COLO668 (cell line): ENCODE data around the gene CCDC14.
"Not testable (repeated sequence)": the region's sequence is repeated elsewhere in the genome, so short reads cannot be mapped to it uniquely, and the experiment has no call there.

ENCODE experiments used
- DNase-seq: peaks from one replicate; lab custom pipeline; 2025; ENCODE audit not compliant: unreplicated experiment; lab: John Stamatoyannopoulos, UW

Gene CCDC14

GRCh38 chr3:123960781-123961507 lies at the start of gene CCDC14:
Gene CCDC14 (minus strand): TSS chr3:123961229. CDS start chr3:123961173, 56 bp downstream.
- DNase-seq = peak; percentile 91

- not testable (repeated sequence) for DNase-seq
Measured at GRCh38 chr3:124008321-124008720, 47.3 kb upstream of the CCDC14 start.

- DNase-seq = no peak
Measured at GRCh38 chr3:124007186-124007585, 46.2 kb upstream of the CCDC14 start.

GRCh38 chr3:124002405-124003079 lies 41.5 kb upstream of the CCDC14 start:
- not testable (repeated sequence) for DNase-seq

DNA sequence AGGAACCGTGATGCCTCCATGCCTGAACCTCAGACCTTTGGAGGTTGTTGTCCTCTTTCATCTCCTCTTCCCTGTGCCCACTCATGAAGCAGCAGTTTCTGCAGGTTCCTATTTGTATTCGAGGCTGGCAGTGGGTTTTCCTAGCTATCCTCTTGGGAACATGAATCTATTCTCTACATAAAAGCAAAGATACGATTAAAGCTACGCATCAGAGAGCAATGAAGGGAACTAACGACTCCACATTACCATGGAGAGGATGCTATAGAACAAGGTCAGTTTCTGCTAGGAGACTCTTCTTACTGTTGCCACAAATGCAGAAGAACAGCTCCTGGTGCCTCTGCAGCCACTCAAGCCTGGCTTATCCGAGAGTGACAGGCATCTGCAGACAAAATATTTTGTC lies 40.3 kb upstream of the CCDC14 start:
- DNase-seq = not testable (repeated sequence)

DNA sequence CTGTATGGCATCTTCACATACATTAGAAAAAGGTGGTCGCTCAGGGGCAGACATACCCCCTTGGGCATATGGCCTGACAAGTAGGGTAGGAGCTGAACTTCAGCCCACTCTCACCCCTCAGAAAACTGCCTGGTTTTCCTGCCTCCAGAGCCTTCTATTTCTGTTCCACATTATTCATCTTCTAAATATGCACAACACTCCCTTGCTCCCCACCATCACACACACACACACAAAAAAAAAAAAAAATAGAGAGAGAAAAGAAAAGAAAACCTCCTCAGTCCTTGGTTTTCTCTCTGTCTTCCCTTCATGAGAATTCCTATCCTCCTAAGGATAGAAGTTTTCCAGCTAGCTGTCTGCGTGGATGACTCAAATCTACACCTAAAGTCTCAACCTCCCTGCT lies 36.5 kb upstream of the CCDC14 start:
- no peak for DNase-seq

DNA sequence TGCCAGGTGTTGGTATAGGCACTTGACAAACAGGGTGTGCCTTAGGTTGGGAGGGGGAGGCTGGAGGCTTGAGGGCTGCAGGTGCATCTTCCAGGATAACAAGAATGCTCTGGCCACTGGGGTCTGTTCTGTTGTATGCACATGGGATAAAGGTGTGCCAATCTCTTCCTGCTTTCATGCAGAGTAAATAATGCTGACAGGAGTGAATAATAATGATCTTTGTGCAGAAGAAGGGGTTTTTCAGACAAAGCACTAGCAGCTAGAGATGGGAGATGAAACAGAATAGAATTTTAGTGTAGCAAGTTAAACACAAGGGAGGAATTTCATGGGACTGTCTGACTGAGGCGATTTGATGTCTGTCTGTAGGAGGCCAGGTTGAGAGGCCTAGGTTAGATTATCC lies 32.8 kb upstream of the CCDC14 start:
- DNase-seq = peak; percentile 71

DNA sequence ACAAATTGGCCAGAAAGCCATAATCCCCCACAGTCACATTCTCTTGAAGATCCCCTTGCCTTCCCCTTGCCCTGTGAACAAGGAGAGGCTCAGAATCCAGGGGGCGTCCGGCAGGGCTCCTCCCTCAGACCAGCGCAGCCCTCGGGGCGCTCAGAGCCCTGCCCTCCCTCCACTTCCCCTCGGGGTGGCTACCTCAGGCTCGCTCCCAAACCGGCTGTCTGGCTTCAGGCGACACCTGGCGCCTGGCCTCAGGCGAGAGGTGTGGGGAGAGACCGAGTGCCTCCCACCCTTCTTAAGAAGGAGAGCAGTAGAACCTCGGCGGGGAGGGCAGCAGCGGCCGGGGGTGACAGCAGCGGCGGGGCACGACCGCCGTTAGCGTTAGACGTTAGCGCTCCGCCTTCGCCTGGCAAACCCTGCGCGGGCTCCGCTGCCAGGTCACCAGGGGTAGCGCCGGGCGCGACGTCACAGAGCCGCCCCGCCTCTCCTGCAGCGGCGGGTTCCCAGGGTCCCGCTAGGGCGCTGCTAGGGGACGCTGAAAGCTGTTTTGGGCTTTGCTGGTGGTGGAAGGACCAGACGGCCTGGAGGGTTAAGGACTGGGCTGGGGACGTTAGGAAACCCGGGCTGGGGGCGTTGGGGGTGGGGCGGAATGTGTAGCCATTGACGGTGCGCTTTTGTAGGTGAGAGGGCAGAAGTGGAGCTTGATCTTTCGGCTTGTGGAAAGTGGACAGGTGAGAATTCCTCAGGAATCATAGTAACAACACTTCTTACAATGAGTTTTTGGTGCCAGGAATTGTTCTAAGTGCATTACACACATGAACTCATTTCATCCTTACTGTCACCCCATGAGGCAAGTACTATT lies 30.9 kb upstream of the CCDC14 start, which contains the start of gene ROPN1:
Gene ROPN1, minus strand, starts transcription at position 395 of the 859 bp plus-strand sequence. CDS start 11,643 bp downstream, outside the sequence.
- DNase-seq = not testable (repeated sequence)

DNA sequence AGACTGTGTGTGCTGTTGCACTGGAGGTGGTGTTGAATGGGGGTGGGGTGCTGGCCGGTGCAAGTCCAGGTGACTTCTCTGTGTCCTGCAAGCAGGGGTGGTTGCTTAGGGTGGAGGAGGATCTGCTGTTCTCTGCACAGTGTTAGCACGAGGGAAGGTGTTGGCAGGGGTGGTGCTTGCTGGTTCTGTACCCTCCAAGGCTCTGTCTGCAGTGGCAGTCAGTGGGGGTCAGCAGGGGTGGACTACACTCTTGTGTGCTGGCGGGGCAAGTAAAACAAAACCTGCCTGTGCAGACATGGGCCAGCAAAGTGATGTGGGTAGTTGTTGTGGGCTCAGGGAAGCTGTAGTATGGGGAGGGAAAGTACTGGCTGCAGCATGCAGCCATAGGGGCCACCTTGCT lies 25.4 kb upstream of the CCDC14 start:
- DNase-seq = no peak

DNA sequence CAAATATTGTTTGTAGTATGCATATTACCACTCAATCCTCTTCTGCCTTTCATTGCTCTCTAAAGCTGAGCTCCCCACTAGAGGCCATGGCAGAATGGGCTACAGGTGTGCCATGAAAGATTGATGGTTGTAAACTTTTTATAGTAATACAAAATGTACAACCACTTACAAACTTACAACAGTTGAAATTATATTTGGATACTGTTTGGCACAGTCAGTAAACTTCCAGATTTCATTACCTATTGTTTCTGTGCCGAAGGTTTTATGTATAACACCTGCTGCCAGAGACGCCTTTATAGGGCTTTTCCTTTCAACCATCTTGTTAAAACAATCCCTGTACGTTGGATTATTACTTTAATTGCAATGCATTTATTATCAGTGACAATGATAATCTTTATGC lies 23.9 kb upstream of the CCDC14 start:
- DNase-seq = no peak

DNA sequence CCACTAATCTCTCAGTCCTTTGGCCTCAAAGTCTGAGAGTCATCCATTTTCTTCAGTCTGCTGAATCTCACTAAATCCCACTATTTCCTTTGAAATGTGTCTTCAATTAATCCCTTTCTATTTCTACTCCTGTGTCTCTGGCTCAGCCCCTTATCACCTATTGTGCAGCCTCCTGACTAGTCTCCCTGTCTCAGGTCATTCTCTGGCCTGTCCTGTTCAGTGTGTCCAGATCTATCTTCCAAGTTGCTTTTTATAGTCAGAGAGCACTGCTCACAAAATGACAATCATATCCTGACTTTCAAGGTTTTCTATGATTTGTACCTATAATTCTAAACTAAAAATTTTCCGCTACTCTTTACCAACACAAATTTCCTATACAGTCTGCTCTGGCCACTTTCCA lies 23.3 kb upstream of the CCDC14 start:
- DNase-seq = no peak

- DNase-seq = not testable (repeated sequence)
Measured at GRCh38 chr3:123981317-123981716, 20.3 kb upstream of the CCDC14 start.

- DNase-seq = no peak
Measured at GRCh38 chr3:123980539-123980938, 19.5 kb upstream of the CCDC14 start.

DNA sequence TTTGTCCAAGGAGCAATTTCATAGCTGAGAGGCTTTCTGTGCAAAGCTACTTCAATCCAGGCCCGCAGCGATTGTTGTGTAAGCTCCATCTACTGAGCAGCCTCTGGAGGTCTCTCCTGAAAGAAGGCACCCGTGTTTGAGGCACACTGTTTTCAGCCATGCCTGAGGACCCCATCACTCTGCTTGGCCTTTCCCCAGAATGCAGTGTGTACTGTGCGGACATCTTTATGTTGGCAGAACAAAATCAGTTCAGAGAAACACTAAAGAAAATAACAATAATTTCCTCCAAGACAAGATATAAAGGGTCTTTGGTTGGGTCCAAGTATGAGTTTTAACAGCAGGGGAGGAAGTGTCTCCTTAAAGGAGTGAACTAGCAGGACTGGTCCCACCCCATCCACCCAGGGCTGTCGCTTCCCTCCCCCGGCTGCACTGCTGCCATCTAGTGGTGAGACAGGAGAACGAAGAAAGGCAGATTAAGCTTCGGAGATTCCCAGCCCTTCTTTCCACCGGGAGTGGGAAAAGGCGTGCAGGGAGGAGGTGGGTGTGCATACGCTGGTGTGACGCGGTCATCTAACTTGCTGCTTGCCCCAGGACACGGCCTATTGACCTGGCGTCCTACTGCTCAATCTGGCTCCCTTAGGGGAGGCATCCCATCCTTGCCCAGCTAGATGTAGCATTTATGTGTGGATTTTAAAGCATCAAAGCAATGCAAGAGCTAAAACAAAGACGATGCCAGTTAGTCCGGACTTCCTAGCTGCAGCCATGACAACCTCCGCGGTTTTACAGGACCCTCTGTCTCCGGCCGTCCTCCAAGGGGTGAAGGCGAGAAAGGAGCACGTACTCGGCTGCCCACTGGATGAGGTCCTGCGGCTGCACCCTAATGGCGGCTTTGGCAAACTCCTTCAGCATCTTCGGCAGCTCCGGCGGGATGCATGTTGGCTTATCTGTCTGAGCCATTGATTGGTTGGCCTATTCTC lies 18.8 kb upstream of the CCDC14 start:
- peak; percentile 22 for DNase-seq

DNA sequence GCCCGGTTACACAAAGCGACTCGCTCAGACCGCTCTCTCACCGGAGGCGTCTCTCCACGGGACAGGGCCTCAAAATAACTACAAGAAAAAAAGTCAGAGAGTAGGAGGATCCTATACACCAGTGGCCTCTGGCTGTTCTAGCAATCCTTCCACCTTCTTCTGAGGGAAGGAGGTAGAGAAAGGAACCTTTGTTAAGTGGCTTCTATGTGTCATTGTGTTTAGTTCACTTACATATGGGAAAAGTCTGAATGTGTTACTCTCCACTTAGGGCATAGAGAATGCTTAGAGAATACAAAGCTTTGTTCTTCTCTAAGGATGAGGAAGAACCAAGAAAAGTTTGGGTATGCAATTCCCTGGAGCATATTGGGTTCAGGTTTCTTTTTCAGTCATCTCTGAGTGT lies 15.9 kb upstream of the CCDC14 start:
- not testable (repeated sequence) for DNase-seq

DNA sequence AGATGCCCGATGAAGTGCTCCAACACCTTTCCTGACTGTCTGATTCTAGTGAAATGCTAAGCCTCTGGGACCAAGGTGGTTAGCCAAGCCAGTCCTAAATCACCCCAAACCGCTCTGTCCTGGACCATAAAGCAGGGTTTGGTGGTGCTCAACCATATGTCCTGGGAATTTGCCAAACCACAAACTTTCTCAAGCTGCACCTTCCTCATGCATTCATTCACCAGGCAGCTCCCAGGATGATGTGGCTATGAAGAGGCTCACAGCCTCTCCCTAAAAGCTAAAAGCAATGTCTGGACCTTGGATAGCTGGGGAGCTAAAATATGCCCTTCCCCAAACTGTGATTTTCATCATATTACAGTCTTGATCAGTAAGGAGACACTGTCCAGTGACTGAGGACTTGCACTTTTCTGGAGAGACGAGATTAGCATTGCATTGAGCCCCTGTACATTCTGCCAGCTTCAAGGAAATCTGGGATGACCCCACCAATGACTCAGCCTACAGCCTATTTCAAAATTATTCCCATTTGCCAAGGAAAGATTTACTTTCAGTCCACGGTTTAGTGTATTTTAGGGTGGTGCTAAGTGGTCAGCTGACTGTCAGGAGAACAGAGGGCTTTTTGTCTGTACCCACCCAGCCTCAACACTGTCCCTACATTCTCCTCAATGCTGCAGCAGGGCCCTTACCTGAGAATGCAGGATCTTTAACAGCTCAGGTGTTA lies 15.3 kb upstream of the CCDC14 start:
- not testable (repeated sequence) for DNase-seq

DNA sequence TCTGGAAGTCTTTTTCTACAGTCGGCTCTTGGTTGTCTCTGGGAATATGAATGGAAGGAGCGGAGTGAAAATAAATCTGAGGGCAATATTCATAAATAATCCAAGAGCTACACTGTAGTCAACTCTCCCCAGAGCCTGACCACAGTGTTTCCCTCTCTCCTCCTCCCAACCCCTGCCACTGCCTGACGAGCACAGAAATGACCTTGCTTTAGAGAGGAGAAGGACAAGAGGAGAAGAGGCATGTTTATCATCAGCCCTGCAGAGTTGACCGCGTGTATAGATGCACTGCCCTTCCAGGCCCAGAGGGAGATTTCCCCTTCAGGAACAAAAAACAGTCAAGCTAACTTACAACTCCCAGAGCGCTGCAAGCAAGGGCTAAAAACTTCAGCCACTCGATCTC lies 14.0 kb upstream of the CCDC14 start:
- not testable (repeated sequence) for DNase-seq

DNA sequence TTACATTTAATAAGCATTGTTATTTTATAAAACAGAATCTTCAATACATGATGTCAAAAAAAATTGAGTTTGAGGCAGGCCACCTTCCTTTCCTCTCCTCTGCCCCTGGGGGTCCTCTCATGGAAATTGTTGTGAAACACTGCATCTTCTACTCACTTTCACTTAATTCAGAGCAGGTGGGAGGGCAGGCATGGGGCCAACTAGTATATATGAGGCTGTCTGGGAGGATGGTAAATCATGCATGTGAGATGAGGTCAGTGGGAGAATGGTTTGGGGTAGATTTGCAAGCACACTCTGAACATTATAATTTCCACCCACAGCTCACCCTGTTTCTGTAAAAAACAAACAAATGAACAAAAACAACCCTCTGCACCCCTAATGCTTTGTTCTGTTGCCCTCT lies 10.4 kb upstream of the CCDC14 start:
- DNase-seq = no peak

- DNase-seq = not testable (repeated sequence)
Measured at GRCh38 chr3:123967260-123967659, 6.2 kb upstream of the CCDC14 start.

DNA sequence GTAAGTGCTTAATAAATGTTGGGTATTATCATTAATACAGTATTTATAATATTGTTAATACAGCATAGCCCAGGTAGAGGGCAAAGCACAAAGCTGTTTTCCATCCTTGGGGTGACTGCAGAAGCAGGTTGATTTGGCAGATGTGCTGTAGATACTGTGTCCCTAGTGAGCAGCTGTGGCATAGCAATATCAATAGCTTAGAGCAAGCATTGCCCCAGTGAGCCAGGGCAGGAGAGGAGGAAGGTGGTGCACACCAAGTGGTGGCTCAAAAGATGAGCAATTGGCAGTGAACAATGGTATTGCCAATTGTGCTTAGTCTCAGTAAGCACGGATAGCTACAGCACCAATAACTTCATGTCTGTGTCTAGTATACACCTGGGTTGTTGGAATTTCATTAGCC lies 5.8 kb upstream of the CCDC14 start:
- not testable (repeated sequence) for DNase-seq
